ENCODE data around the gene ITGAV. TPM values are rescaled to one million over a fixed set of nuclear protein-coding genes. Genes with fewer than 3 reads are reported as not detected.
A peak's percentile ranks its signal among the peaks of the same experiment; 100 is the strongest.

The ITGAV gene
- total RNA-seq = 100 to 1,000 TPM; 107 to 125 (median 117) TPM

GRCh38 chr2:186589612-186590349 lies at the start of gene ITGAV:
Gene ITGAV (plus strand): TSS chr2:186590056. CDS start chr2:186590339, 283 bp downstream.
- Histone ChIP-seq H3K4me3 (peak within 1 kb of the TSS; percentile 84 to 91 (median 89)), H3K9me3 (no peaks in the 10 kb centered on the region), H3K36me3 (no peaks in the 10 kb centered on the region), H3K27ac (peak within 1 kb of the TSS; percentile 94 to 98), H3K4me1 (peaks cover 0 to 3% of the 10 kb centered on the region in 2 donors), H3K27me3 (no peaks in the 10 kb centered on the region)
- intact Hi-C loops (cut with DNase I; ENCODE audit: low total_unique reads) = no loop called here
- DNase-seq (ENCODE audit: low spot score in 2 of 2) = peak; percentile 88 to 94
- TF ChIP-seq POLR2AphosphoS5 (IDR thresholded peaks at IDR 0.05) = peak in 2 of 3 donors; percentile 75 to 88
- peak; percentile 78 for TF ChIP-seq POLR2A (IDR thresholded peaks at IDR 0.05)
- no peak for TF ChIP-seq CTCF (IDR thresholded peaks at IDR 0.05)

GRCh38 chr2:186540941-186541340 lies 48.9 kb upstream of the ITGAV start:
- Histone ChIP-seq H3K36me3 (no peaks in the 10 kb centered on the region), H3K4me1 (no peaks in the 10 kb centered on the region), H3K9me3 (no peaks in the 10 kb centered on the region), H3K27ac (no peak overlapping the region), H3K27me3 (no peaks in the 10 kb centered on the region), H3K4me3 (no peak overlapping the region)
- intact Hi-C loops (cut with DNase I; ENCODE audit: low total_unique reads) = no loop called here
- no peak for DNase-seq (ENCODE audit: low spot score in 2 of 2)
- TF ChIP-seq POLR2AphosphoS5 (IDR thresholded peaks at IDR 0.05) = no peak
- TF ChIP-seq POLR2A (IDR thresholded peaks at IDR 0.05) = no peak
- no peak for TF ChIP-seq CTCF (IDR thresholded peaks at IDR 0.05)

GRCh38 chr2:186542002-186542401 lies 47.9 kb upstream of the ITGAV start:
- no peak for DNase-seq (ENCODE audit: low spot score in 2 of 2)
- H3K27ac ChIP-seq = no peak overlapping the region
- H3K36me3 ChIP-seq = no peaks in the 10 kb centered on the region
- H3K4me3 ChIP-seq = no peak overlapping the region
- H3K27me3 ChIP-seq = no peaks in the 10 kb centered on the region
- TF ChIP-seq CTCF (IDR thresholded peaks at IDR 0.05) (no peak), POLR2AphosphoS5 (IDR thresholded peaks at IDR 0.05) (no peak), POLR2A (IDR thresholded peaks at IDR 0.05) (no peak)
- intact Hi-C loops (cut with DNase I; ENCODE audit: low total_unique reads) = no loop called here
- H3K9me3 ChIP-seq = no peaks in the 10 kb centered on the region
- no peaks in the 10 kb centered on the region for H3K4me1 ChIP-seq

- H3K27me3 ChIP-seq = no peaks in the 10 kb centered on the region
- H3K4me3 ChIP-seq = no peak overlapping the region
- peak overlapping the region; percentile 15 to 63 for H3K27ac ChIP-seq
- no peak for TF ChIP-seq POLR2AphosphoS5 (IDR thresholded peaks at IDR 0.05)
- no peak for TF ChIP-seq CTCF (IDR thresholded peaks at IDR 0.05)
- TF ChIP-seq POLR2A (IDR thresholded peaks at IDR 0.05) = no peak
- DNase-seq (ENCODE audit: low spot score in 2 of 2) = no peak
- H3K36me3 ChIP-seq = no peaks in the 10 kb centered on the region
- no peaks in the 10 kb centered on the region for H3K9me3 ChIP-seq
- H3K4me1 ChIP-seq = no peaks in the 10 kb centered on the region
- intact Hi-C loops (cut with DNase I; ENCODE audit: low total_unique reads) = no loop called here
Measured at GRCh38 chr2:186543561-186544131, 46.2 kb upstream of the ITGAV start.

GRCh38 chr2:186544255-186544675 lies 45.6 kb upstream of the ITGAV start:
- no peaks in the 10 kb centered on the region for H3K4me1 ChIP-seq
- intact Hi-C loops (cut with DNase I; ENCODE audit: low total_unique reads) = no loop called here
- DNase-seq (ENCODE audit: low spot score in 2 of 2) = no peak

More at GRCh38 chr2:186544255-186544675, 45.6 kb upstream of the ITGAV start:
- Histone ChIP-seq H3K9me3 (no peaks in the 10 kb centered on the region), H3K27me3 (no peaks in the 10 kb centered on the region), H3K4me3 (no peak overlapping the region), H3K27ac (peak overlapping the region; percentile 15 to 63), H3K36me3 (no peaks in the 10 kb centered on the region)
- no peak for TF ChIP-seq POLR2AphosphoS5 (IDR thresholded peaks at IDR 0.05)
- TF ChIP-seq POLR2A (IDR thresholded peaks at IDR 0.05) = no peak
- TF ChIP-seq CTCF (IDR thresholded peaks at IDR 0.05) = no peak
